CD4-positive, alpha-beta T cell treated with Interleukin-10 for 1 hour (primary cell): ENCODE data around the gene OSBP2.

Experiments used
- DNase-seq: peaks from one replicate; pipeline ENCODE4 v3.0.0-alpha.2; 2020

Gene OSBP2

DNA sequence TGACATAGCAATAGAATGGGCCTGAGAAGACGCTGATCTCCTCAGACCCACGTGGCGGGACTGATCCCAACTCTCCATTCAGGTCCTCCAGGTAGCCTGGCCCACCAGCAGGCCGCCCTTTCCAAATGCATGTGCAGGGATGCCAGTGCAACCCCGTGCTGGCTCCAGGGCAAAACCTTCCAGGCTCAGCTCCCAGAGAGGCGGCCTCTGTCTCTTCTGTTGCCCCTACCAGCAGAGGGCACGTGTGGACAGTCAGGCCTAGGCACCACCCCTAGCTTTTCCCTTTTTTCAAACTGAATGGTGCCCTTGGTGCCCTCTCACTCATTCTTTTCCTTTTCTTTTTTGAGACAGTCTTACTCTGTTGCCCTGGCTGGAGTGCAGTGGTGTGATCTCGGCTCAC is 121.7 kb downstream of the OSBP2 start:
- no peak for DNase-seq

DNA sequence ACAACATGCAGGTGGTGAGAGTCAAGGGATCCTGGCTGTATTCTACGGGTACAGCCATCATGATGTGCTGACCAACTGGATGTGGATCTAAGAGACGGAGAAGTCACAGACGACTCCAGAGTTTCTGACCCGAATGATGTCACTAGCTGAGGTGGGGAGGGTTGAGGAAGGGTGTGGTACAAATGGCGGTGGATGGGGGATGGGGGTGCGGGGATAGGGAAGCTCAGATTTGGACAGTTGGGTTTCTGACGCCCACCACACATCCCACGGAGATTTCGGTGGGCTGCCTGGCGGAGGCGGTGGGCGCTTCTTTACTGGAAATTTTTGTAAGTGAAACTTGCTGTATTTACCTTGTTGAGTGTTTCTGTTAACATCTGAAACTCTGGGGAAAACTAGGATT is 126.7 kb downstream of the OSBP2 start:
- no peak for DNase-seq

DNA sequence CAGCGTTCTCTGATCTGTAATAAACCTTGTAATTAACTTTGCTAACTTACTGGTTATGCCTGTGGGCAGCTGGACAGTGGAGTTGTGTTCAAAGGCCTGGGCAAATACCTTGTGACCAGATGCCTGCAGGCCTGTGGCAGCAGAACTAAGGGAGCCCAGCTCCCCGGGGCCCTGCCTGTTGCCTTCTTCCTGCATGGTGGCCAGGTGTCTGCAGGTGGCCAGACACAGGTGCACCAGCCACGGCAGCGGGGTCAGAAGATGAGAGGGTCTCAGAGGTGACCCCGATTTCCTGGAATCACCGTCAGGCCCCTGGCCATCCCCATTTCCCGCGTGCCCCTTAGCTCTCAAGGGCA is 127.2 kb downstream of the OSBP2 start:
- DNase-seq, result no peak

DNA sequence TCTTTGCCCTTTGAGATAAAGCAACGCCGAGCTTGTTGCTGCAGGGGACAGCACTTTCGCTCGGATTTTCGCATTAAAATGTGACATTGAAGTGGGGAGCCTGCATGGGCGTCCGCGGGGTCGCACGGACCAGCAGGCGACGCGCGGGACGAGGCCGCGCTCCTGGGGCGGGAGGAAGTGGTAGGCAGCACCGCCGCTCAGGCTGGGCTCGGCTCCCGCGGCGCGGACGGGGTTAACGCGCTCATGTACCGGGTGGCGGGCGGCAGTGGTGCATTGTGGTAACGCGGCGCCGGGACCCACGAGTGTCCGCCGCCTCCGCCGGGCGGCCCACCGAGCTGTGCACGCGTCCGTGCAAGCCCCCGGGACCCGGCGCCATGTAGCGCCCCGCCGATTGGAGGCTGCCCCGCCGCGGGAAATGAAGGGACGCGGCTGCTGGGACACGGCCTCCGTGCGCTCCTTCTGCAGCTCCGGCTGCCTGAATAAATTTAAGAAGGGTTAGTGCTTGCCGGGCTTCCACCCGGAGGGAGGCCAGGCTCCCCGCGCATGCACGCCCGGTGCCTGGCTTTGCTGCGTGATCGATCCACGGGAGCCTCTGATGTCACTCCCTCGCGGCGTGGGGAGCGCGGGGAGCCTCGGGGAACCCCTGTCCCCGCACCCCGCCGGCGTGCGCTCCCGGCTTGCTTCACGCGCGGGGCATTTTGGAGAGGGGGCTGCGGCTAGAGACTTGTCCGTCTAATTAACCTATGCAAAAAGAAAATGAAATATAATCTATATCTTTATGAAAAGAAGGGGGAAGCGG is 127.7 kb downstream of the OSBP2 start:
- no peak for DNase-seq

DNA sequence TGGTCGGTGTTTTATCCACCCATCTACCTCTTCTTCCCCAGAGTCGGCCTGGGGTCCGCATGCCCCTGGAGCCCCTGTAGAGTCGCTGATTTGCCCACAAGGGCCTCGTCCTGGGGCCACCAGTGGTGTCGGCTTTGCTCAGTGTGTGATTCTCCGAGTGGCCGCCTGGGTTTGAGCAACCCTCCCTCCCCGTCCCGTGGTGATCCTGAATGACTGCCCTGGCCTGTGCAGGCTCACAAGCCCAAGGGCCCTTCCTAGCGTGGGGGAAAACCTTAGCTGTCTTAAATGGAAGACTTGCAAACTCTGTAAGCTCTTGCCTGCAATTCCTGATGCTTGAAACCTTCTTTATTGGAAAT is 128.3 kb downstream of the OSBP2 start:
- no peak for DNase-seq

DNA sequence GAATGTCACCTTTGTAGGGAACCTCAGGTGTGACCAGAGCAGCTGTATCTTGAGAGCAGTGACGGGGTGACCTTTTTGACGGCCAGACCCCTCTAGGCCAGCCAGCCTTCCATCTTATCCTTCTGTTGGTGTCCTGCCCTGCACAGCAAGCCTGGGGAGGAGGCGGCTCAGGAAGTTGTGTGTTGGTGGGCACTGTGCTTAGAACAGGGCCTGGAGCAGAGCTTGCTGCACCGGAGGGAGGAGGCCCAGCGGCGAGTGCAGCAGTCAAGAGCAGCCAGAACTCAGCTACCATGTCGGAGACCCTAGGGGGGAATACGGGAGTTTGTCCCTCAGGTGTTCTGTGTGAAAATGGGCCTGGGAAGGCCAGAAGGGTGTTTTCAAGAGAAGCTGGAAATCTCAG is 129.4 kb downstream of the OSBP2 start:
- no peak for DNase-seq

DNA sequence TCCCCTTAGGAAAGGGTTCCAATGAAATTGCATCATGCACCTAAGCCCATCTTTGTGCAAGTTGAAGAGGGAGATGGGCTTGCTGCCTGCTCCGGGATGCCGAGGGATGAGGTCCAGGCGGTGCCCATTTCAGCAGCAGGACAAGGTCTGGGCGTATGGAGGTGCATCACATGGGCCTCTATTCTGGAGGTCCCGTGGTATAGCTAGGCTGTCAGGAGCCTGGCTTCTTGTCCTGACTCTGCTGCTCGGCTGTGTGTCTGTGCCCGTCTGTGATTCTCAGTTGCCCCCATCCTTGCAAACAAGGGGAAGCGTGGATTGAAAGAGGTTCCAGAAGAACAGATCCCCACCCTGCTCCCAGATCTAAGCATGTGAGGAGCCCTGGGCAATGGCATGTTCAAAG is 130.0 kb downstream of the OSBP2 start:
- no peak for DNase-seq

DNA sequence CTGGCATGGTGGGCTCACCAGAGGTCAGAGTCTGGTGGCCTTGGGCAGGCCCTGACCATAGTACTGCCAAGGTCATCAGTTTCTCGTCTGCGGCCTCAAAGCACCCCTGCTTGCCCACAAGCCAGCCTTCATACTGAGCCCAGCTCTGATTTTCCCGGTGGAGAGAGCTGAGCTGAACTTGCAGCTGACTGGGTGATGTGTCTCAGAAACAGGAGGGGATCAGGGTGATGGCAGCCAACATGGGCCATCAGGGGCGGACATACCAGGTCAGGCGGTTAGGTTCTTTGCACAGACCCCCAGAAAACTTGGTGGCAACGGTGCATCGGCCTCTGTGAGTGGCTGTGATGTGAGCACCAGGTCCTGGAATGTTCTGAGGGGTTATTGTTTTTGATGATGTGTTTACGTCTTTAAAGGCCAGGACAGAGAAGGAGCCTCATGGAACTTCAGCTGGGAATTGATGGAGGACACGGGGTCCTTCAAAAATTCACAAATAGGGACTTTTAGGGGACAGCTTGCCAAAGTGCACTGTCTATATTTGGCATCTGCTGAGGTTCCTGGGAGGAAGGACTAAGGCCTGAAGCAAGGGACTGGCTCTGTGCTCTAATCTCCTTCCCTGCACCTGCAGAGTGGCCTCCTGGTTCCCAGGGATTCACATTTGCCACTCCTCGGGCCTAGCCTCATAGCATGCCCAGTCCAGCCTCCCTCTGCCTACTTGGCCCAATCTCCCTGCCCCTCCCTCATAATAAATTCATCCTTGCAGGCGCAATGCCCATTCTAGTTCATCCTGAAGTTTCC is 131.2 kb downstream of the OSBP2 start:
- DNase-seq, result no peak

DNA sequence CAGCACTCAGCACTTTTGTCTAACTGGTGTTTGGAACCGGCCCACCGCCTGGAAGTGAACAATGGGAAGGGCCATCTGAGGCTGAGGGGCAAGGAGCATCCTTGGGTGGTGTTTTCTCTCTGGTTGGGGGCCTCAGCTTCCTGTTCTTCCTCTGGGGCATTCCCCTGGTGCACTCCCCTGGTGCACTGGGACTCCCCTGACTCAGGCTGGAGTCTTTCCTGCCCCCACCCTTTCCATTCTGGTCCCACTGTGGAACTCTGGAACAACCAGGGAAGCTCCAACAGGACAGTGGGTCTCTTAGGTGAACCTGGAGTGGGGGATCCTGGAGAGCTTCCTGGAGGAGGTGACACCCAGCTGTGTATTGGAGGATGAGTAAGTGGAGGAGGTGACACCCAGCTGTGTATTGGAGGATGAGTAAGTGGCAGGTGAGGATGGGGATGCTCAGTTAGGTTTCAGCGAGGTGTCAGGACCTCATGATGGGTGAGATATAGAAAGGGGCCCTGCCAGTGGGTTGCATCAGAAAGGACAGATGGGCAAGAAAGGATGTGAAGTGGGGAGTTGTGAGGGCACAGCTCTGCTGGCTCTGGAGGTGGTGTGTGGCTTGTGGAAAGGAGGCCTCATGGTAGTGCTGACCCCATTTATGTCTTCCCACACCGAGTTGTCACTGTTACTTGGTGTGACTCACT is 132.1 kb downstream of the OSBP2 start:
- DNase-seq, result no peak

DNA sequence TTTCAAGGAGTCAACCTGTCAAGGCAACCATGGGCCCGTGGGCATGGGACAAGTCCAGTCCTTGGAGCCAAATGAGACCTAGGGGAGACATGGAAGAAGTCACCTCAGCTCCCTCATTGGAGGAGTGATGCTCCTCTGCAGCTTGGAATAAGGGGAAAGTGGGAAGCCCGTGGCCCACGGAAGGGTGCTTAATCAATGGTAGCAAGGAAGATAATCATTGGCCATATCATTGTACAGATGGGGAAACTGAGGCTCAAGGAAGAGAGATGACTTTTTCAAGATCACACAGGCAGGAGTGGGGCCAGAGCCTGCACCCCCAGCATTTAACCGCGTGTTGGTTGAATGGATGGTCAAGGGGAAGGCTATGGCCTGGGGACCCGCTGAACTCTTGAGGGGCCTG is 133.0 kb downstream of the OSBP2 start:
- DNase-seq, result no peak

DNA sequence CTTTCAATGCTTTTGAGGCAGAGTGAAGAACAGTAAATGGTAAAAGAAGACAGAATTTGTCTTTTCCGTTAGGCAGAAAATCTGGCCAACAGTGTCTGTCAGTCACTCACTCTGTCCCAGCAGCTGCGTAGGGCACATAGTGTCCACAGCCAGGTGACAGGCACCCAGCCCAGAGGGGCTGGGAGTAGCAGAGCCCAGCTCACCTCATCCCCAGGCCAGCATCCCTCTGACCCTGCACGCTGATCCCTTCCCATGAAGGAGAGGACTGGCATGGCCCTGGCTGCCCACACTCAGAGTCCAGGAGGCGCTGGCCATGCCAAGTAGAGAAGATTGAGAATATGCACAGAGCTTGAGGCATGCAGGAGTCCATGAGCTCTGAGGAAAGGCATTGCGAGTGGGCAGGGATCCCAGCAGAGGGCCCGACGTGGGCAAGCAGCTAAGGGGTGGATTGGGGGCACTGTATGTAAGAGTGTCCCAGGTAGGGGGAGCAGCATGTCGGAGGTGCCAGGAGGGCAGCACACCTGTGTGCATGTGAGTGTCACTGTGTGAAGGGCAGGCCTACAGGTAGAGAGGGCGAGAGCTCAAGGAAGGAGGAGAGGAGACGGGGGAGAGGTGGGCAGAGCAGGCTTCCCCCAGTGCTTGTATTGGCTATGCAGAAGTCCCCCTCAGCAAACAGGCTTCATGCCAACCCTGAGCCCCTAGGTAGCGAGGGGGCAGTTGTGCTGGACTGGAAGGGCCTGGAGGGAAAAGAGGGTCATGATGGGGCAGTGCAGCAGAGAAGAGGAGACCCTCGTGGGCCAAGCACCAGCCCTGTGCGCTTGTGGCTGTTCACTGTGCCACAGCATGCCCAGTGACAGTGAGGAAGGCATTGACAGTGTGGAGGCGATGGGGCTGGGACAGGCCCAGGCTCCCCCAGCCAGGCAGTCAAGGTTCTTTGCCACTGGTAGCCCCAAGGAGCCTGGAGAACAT is 133.8 kb downstream of the OSBP2 start:
- DNase-seq, result no peak

DNA sequence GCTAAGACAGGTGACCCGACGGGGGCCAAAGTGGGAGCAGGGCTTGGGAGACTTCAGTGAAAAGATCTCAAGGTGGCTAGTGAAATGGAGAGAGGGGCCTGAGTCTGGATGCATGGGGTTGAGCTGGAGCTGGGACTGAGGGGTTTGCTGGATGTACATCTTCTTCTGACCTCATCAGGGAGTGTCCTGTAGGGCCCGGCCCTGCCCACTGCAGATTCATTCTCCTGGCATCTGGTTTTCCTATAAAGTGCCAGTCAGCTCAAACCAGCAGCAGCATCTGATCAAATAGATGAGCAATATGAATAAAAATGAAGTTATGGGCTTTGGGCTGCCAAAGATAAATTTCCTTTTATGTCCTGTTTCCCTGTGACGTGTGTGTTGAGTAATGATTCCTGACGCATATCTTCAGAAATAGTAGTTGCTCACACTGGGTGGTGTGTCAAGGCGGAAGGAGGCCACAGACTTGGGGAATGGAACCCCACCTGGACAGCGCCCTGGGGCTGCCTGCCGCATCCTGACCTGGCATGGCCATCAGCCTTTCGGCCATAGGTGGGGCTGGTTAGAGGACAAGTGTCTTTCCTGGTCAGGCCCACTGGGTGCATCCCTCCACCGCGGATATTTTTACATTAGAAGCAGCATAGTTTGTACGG is 135.4 kb downstream of the OSBP2 start:
- no peak for DNase-seq

DNA sequence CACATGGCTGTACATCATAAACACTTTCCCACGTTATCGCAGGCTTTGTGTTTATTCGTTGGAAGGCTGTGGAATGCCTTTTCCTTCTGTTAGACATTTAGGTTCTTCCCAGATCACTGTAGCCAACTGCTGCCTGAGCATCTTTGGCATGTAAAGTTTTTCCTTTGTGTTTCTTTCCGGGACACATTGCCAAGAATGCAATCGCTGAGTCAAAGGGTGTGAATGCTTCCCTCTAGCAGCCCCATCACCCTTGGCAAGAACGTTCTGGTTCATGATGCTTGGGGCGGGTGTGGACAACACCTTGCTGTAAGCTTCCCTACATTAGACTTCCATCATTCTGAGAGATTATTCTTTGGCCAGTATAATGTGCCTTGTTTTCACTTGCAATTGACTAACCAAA is 136.2 kb downstream of the OSBP2 start:
- no peak for DNase-seq

DNA sequence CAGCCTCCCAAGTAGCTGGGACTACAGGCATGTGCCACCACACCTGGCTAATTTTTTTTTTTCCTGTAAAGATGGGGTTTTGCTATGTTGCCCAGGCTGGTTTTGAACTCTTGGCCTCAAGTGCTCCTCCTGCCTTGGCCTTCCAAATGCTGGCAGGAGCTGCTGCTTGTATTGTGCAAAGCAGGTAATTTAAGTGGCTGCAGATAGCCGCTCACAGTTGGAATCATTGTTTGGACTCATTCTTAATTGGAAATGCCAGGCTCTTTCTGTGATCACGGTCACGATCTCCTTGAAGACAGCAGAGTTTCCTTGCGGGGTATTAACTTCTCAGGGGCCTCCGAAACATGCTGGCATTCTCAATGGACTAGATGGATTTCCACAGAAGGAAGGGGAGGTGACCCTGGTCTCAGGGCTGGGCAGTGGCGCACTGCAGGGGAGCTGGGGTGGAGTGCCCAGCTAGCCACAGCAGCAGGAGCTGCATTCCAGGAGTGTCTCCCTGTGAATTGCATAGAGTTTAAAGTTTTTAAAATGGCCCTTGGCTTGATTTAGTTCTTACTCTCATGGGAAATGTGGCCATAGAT is 137.8 kb downstream of the OSBP2 start:
- DNase-seq, result no peak

DNA sequence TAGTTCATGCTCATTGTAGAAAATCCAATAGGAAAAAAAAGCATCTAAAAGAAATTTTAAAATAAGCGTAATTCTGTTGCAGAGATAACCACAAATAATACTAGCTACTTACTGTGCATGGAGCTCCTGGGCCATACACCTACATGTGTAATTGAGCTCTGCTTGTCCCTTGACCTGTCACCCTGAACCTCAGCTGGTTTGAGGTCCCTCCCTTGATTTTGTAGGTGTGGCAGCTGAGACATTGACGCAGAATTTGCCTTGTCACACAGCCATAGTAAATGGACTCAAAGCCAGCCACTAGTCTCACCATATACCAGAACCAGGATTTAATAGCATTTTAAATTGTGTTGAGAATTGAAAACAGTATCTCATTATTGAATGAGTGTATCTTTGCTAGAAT is 138.6 kb downstream of the OSBP2 start:
- DNase-seq, result no peak

DNA sequence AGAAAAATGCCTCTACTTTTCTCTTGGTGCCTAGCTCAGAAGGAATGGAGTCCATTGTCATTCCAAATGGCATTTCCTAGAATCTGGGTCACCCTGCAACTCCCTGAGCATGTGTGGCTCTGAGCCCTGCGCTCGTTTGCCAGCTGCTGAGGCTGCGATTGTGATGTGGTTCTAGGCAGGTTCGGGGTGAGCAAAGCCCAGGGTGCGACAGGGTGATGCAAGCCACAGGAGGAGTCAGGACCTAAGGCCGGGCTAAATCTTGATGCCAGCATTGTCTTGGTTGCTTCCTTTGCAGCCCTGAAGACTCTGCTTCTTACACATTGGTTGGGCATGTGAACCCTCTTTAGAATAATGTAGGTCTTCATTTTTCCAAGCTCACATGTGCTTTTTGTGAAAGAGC is 142.9 kb downstream of the OSBP2 start:
- no peak for DNase-seq

DNA sequence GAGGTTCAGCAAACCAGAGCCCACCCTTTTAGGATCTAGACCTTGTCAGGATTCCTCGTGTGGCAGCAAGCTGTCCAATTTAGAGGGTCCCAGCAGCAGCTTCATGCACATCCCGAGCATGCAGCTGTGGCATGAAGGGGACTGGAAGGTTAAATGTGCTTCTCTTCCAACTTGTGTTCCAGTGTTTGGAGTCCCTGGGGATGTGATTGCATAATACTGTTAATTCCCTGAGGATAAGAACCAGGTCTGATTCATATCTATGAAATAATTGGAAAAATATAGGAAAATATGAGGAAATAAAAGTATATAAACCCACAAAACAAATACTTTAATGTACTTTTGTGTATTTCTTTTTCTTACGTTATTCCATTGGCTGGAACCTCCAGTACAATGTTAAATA is 143.4 kb downstream of the OSBP2 start:
- no peak for DNase-seq

DNA sequence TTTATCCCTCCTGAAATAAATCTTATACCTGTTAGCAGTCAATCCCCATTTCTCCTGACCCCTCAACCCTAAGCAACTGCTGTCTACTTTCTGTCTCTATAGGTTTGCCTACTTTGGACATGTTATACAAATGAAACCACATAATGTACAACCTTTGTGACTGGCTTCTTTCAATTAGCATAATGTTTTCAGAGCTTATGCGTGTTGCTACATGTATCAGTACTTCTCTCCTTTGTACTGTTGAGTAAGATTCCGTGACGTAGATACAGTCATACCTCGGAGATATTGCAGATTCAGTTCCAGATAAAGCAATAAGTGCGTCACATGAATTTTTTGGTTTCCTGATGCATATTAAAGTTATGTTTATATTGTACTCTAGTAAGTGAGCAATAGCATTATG is 146.6 kb downstream of the OSBP2 start:
- DNase-seq, result no peak

DNA sequence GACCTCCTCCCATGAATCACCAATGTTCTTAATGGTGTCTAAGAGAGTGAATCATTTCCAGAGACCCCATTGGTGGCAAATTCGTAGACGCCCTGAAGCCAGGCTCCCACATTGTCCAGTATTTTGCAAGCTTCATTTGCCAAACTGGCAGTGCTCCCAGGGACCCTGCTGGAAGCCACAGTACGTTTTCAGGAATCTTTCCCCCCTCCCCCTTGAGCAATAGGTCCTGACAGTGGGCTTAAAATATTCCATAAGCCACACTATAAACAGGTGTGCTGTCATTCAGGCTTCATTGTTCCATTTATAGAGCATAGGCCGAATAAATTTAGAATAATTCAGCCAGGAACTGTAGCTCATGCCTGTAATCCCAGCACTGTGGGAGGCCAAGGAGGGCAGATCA is 148.6 kb downstream of the OSBP2 start:
- DNase-seq, result no peak

DNA sequence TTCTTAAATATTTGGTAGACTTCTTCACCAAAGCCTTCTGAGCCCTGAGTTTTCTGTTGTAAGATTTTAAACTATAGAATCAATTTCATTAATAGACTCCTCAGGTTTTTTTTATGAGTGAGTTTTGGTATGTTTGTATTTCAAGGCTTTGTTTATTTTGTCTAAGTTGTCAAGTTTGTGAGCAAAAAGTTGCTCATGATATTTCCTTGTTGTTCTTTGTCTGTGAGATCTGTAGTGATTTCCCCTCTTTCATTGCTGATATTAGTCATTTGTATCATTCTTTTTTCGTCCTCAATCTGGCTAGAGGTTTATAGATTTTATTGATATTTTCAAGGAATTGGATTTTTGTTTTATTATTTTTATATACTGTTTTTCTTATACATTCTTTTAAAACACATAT is 152.9 kb downstream of the OSBP2 start:
- no peak for DNase-seq

DNA sequence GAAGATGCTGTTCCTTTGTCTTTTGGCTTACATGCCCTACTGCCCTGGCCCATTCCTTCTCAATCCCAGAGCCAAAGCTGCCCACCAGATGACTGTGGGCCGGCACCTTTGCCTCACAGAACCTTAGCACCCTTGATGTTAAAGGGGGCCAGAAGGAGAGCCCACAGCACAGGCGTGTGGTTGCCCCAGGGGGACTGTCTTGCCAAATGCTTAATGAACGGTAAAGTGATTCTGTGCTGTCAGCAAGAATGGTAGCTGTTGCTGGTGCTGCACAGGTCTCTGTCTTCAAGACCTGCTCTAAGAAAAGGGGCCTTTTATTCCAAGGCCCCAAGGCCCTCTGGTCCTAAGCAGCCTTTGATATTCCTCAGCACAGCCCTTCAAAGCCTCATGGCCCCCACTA is 160.6 kb downstream of the OSBP2 start:
- DNase-seq, result no peak
